Measurements from ENCODE around the gene COTL1.
A peak's percentile ranks its signal among the peaks of the same experiment; 100 is the strongest.

Gene COTL1

DNA sequence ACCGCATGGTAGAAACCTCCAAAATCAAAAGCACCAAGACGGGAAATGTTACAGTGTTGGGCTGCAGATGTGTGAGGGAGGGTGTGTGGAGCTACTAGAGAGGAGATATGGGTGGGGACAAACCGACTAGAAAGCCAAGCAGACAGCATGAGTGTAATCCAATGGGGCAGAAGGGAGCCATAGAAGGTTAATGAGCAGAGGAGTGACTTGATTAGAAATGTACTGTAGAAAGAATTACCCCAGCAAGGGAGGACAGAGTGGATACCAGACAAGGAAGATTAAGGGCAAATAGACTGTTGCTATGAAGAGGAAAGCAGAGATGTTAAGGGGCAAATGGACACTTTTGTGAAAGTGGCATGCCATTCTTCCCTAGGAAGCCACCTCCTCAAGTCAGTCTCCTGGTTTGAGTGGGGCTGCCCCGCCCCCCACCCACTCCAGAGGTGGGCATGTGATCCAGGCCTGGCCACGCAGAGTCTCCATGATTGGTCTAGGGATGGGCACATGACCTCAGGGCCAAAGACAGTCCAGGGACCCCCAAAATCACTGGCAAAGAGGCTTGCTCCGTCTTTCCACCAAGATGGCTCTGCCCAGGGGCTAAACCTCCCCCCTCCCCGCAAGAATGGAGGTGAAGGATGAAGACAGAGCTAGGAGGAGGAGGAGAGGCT is 4.3 kb downstream of the COTL1 start:
- no peak for DNase-seq

DNA sequence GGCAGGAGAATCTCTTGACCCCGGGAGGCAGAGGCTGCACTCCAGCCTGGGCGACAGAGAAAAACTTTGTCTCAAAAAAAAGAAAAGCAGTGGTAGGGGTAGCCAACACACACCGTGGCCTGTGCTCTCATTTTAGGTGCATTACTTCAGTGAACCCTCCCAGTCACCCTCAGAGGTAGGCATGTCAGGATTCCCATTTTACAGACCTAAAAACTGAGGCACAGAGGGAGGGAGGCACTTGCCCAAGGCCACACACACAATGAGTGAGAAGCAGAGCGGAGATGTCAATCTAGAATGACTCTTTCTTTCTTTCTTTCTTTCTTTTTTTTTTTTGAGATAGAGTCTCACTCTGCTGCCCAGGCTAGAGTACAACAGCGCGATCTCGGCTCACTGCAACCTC is 5.2 kb downstream of the COTL1 start:
- DNase-seq, result no peak

DNA sequence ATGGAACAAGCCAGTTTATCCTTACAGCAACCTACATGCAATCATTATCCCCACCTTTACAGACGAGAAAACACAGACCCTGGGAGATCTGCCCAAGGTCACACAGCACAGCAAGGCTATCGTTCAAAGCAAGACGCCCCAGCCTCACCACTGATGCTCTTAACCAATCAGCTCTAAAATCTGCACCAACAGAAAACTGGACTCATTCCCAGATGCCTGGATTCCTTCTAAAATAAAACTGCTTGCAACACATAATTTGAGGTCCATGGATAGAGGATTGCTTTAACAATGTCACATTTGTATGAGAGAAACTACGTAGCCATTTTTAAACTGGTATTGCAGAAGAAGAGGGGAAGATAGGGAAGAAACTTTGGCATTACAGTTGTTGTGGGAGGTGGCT is 6.8 kb downstream of the COTL1 start:
- DNase-seq, result no peak

DNA sequence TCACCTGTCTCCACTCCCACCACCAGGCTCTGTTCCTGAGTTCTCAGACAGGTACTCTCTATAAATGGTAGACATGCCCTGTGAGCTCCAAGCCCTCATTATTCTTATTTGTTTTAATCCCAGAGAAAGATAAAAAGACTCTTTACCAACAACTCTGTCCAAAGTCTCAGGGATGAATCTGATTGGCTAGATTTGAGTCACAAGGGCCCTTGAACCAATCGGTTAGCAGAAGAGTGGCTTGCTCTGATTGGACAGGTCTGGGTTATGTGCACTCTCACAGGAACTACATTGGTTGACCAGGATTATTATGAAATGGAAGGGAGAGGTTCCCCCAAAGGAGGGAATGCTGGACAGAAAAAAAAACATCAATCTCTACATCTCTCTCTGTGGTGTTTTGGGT is 7.5 kb downstream of the COTL1 start:
- no peak for DNase-seq

- no peak for DNase-seq
Observed at GRCh38 chr16:84609563-84610177, 8.2 kb downstream of the COTL1 start.

DNA sequence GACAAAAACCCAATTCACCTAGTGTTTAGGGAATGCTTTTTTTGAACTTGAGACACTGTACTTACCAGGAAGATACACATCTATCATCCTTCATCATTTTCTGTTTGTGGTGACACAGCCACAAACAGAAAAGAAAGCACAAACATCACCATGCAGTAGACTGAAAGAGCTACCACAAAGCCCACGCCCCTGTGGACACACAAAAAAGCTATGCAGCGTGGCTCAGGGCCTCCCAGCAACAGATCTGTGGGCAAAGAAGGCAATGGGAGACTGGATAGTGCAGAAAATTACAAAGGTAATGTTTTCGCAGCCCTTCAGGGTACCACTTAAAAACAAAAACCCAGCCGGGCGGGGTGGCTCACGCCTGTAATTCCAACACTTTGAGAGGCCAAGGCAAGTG is 9.6 kb downstream of the COTL1 start:
- DNase-seq, result no peak

GRCh38 chr16:84607694-84608093 is 10.2 kb downstream of the COTL1 start:
- no peak for DNase-seq

DNA sequence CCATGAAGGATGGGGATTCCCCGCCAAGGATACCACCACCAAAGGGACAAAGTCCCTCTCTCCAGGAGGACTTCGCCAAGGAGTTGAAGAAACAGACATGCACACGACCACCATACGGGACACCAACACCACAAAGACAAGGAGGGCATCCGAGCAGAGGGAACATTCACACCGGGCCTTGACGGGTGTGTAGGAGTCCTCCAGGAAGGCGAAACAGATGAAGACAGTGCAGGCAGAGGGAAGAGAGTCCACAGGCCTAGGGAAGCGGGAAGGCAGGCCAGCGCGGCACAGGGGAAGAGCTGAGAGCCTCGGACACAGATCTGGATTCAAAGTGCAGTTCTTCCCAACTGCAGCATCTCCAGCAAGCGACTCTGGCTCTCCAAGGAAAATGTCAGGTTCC is 10.8 kb downstream of the COTL1 start:
- DNase-seq, result no peak

GRCh38 chr16:84606081-84606875 is 11.6 kb downstream of the COTL1 start:
- DNase-seq, result no peak

DNA sequence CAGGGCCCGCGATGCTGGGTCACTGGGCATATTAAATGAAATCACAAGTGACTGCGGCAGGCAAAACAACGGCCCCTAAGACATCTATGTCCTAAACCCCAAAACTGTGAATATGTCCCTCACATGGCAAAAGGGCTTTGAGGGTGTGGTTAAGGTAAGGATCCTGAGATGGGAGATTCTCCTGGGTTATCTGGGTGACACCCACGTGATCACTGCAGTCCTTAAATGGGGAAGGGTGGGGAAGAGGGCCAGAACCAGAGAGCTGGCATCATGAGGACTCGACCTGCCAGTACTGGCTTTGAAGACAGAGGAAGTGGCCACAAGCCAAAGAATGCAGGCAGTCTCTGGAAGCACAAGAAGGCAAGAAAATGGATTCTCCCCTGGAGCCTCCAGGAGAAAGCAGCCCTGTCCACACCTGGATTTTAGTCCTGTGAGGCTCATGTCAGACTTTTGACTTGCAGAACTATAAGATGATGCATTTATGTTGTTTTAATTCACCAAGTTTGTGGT is 12.5 kb downstream of the COTL1 start:
- DNase-seq, result no peak

DNA sequence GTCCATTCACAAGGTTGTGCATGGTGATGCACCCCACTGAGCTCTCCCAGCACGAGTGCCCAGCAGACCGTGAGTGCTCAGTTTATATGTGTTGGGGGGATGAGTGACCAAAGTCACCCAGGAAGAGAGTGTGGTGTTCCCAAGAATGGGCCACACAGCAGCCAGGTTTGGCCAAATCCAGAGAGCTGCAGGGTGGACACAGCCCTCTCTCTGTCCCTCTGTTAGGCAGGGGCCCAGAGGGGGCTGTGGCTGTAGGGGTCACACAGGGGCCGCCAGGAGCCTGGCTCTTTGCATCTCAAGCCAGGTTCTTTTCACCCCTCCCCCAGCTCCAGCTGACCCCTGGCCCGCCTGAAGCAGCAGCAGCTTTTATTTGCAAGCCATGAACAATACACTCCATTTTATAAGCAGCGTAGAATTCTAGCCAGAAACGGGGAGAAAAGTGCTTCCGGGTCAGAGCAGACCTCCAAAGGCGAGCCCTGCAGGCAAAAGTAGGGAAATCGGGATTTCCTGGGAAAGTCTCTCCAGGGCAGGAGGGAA is 13.3 kb downstream of the COTL1 start:
- DNase-seq, result no peak

DNA sequence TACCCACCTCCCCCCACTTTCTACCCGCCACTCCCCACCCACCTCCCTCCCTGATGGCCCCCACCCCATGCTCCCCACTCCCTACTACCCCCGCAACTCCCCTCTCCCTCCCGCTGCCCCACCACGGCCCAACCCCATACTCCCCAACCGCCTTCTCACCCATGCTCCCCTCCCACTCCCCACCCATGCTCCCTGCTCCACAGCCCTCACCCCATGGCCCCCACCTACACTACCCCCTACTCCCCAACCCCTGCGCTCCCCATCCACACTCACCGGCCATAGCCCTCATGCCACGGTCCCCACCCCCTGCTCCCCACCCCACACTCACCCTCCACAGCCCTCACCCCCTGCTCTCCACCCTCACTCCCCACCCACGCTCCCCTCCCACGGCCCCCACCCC is 13.9 kb downstream of the COTL1 start:
- no peak for DNase-seq

DNA sequence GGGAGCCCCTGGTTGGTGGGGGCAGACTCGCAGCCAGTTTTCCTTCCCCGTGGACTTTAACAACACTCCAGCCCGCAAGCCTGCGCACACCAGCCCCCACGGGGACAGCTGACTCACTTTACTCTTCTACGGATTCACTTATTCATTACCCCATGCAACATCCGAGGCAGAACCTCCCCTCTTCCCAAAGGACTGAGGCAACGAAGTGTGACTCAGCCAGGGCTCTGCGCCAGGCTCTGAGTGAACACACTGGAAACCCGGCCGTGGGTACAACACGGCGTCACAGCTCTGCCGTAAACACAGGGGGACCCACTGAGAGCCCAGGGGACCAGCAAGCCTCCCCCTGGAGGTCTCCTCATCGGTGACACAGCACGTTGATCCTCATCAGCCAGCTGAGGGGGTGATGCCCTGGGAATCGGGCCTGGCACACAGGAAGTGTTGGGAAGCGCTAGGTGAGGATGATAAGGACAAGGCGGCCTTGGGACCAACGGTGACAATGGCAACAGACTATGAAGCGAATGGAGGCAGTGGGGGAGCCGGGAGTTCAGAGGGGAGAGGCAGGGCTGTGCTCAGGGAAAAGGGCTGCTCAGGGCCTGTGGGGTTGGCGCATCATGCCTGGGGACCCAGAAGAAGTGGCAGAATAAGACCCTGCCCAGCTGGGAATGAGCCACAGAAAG is 14.6 kb downstream of the COTL1 start:
- peak in 1 of 2 experiments; percentile 40 for DNase-seq

GRCh38 chr16:84600343-84601229 is 17.3 kb downstream of the COTL1 start:
- no peak for DNase-seq

GRCh38 chr16:84599521-84600202 is 18.2 kb downstream of the COTL1 start:
- peak; percentile 49 to 56 for DNase-seq

- no peak for DNase-seq
Observed at GRCh38 chr16:84598360-84598759, 19.5 kb downstream of the COTL1 start.

DNA sequence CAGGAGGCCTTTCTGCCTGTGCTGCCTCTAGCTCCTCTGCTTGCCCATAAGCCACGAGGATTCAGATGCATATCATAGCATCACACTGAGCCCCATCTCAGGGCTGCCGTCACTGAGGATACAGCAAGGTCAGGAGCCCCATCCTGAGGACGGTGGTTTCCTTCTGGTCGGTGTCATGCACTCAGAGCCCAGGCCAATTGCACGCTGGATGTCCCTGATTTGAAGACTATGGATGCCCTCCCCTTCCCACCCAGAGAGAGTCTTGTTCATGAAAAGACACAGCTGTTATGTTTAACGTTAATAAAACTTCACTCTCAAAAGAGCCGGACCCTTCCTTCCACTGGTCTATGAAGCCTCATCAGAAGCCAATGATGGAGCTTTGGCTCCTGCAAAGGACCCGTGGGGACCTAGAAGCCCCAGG is 19.9 kb downstream of the COTL1 start:
- DNase-seq, result no peak

GRCh38 chr16:84597528-84597896 is 20.4 kb downstream of the COTL1 start:
- no peak for DNase-seq

DNA sequence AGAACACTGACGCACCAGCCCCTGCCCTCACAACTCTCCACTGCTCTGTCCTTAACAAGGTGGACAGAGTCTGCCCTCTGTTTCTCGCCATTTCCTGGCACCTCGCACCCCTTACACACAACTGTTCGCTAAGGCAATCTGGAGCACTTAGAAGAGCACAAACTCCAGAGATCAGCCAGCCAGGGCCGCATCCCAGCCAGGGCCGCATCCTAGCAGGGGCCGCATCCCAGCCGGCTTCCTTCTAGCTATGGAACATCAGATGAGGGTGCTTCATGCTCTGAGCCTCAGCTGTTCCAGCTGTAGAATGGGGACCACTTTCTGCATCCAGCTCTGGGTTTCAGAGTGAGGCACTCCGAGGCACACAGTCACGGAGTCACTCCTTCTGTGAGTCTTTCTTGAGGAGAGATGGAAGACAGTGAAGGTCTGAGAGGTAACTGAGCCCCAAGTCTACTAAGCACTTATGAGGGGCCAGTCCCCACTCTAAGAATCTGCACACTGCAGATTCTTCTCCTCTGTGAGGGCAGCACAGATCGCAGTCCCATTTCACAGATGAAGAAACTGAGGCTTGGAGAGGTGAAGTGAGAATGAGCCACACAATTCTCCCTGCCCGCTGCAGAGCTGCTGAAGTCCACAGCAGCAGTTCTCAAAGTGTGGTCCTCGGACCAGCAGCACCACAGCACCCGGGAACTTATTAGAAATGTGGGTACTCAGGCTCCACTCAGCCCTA is 20.9 kb downstream of the COTL1 start:
- no peak for DNase-seq

- no peak for DNase-seq
Observed at GRCh38 chr16:84596161-84596560, 21.7 kb downstream of the COTL1 start.

GRCh38 chr16:84595052-84595481 is 22.8 kb downstream of the COTL1 start:
- no peak for DNase-seq
